OCI-LY3 (cell line): ENCODE measurements around the gene HEXA.

Experiments used
- H2AFZ ChIP-seq: fragments of 200-600, 300-600 bp; shearing (Covaris generic); 2 replicates; pipeline ENCODE4 v1.6.0; 2014; ENCODE audit warnings: antibody characterized with exemption, low read depth, low read length
- H3K27ac ChIP-seq: fragments of 200-600, 300-600 bp; sonication (generic); 2 replicates; pipeline ENCODE4 v1.5.1; 2014; ENCODE audit warnings: mild to moderate bottlenecking, low read length, moderate library complexity, mixed read lengths
- H3K27me3 ChIP-seq: fragments of 200-600, 300-600 bp; sonication (generic); 2 replicates; pipeline ENCODE4 v1.6.1; 2014; ENCODE audit warnings: low read depth, low read length, mixed read lengths
- H3K36me3 ChIP-seq: fragments of 200-600, 300-600 bp; sonication (generic); replicated peaks from 2 replicates; pipeline ENCODE3; 2014; ENCODE audit warnings: low read depth, low read length, mixed read lengths
- H3K4me1 ChIP-seq: fragments of 300-600, 200-600 bp; sonication (generic); 2 replicates; pipeline ENCODE4 v1.6.1; 2014; ENCODE audit warnings: low read length, mixed read lengths
- H3K4me2 ChIP-seq: fragments of 200-600, 300-600 bp; sonication (generic); 2 replicates; pipeline ENCODE4 v1.6.1; 2014; ENCODE audit warnings: low read length, mixed read lengths
- H3K4me3 ChIP-seq: fragments of 300-600, 200-600 bp; sonication (generic); 2 replicates; pipeline ENCODE4 v1.5.1; 2014; ENCODE audit warnings: antibody characterized with exemption, mild to moderate bottlenecking, low read length, moderate library complexity
- H3K79me2 ChIP-seq: fragments of 300-600, 200-600 bp; shearing (Covaris generic); 2 replicates; pipeline ENCODE4 v1.6.1; 2014; ENCODE audit warnings: mild to moderate bottlenecking, low read length, mixed read lengths
- H3K9ac ChIP-seq: fragments of 300-600, 200-600 bp; shearing (Covaris generic); 2 replicates; pipeline ENCODE4 v1.6.0; 2014; ENCODE audit warnings: mild to moderate bottlenecking, low read length, moderate library complexity
- H3K9me3 ChIP-seq: fragments of 200-600, 300-600 bp; shearing (Covaris generic); 2 replicates; pipeline ENCODE4 v1.6.1; 2014; ENCODE audit warnings: low read length, mixed read lengths; ENCODE audit not compliant: insufficient read depth
- H4K20me1 ChIP-seq: fragments of 200-600, 300-600 bp; sonication (generic); 2 replicates; pipeline ENCODE4 v1.6.1; 2016; ENCODE audit warnings: low read length, mixed read lengths; ENCODE audit not compliant: insufficient read depth
- CTCF ChIP-seq: fragments of 200-600, 300-600 bp; sonication (generic); IDR thresholded peaks from 2 replicates; pipeline ENCODE4 v1.5.1; 2014; ENCODE audit warnings: antibody characterized with exemption, low read length, low read depth
- EZH2phosphoT487 ChIP-seq: fragments of 200-600 bp; shearing (Covaris generic); IDR thresholded peaks from 2 replicates; pipeline ENCODE4 v1.6.1; 2018; ENCODE audit warnings: antibody characterized with exemption, mixed run types, low read depth

The HEXA gene

GRCh38 chr15:72306211-72306785 is 69.5 kb downstream of the HEXA start:
- Histone ChIP-seq H3K27me3 (peaks cover 9% of the 10 kb centered on the region; the same call in 1 of the 2 replicates), H4K20me1 (no peaks in the 10 kb centered on the region), H3K27ac (no peak overlapping the region), H3K36me3 (no peaks in the 10 kb centered on the region), H2AFZ (no peak overlapping the region), H3K9me3 (no peaks in the 10 kb centered on the region), H3K4me1 (no peaks in the 10 kb centered on the region), H3K9ac (no peak overlapping the region), H3K4me2 (no peak overlapping the region), H3K79me2 (no peaks in the 10 kb centered on the region), H3K4me3 (no peak overlapping the region)
- no peak for TF ChIP-seq CTCF
- no peak for TF ChIP-seq EZH2phosphoT487

GRCh38 chr15:72304596-72304995 is 71.2 kb downstream of the HEXA start:
- Histone ChIP-seq H3K27me3 (peaks cover 9% of the 10 kb centered on the region; the same call in 1 of the 2 replicates), H3K4me2 (no peak overlapping the region), H4K20me1 (no peaks in the 10 kb centered on the region), H3K27ac (no peak overlapping the region), H3K9ac (no peak overlapping the region), H2AFZ (no peak overlapping the region), H3K9me3 (no peaks in the 10 kb centered on the region), H3K4me3 (no peak overlapping the region), H3K4me1 (no peaks in the 10 kb centered on the region), H3K36me3 (no peaks in the 10 kb centered on the region), H3K79me2 (no peaks in the 10 kb centered on the region)
- TF ChIP-seq CTCF (no peak), EZH2phosphoT487 (no peak)

- no peaks in the 10 kb centered on the region for H4K20me1 ChIP-seq
- H3K4me3 ChIP-seq: no peak overlapping the region
- no peaks in the 10 kb centered on the region for H3K4me1 ChIP-seq
- no peak for TF ChIP-seq CTCF
- TF ChIP-seq EZH2phosphoT487: no peak
- no peak overlapping the region for H3K4me2 ChIP-seq
- no peak overlapping the region for H2AFZ ChIP-seq
- H3K27ac ChIP-seq: no peak overlapping the region
- H3K36me3 ChIP-seq: no peaks in the 10 kb centered on the region
- no peaks in the 10 kb centered on the region for H3K9me3 ChIP-seq
- H3K79me2 ChIP-seq: no peaks in the 10 kb centered on the region
- peaks cover 12% of the 10 kb centered on the region; the same call in 1 of the 2 replicates for H3K27me3 ChIP-seq
- no peak overlapping the region for H3K9ac ChIP-seq
Observed at GRCh38 chr15:72302955-72303354, 72.9 kb downstream of the HEXA start.
